K562 (cell line): Measurements from ENCODE around the gene PTPN1. TPM values are rescaled to one million over a fixed set of nuclear protein-coding genes. Genes with fewer than 3 reads are reported as not detected.

Experiments
- RAD21 ChIP-seq, 2 experiments: fragments of 250-450 bp in 1 of 2; fragments of 450-650 bp in 1 of 2; sonication (Bioruptor Pico) in 1 of 2; formaldehyde crosslinking in 1 of 2; IDR thresholded peaks in 1 of 2; conservative IDR thresholded peaks in 1 of 2; 2 replicates each; pipeline versions ENCODE4 v1.4.0 to v1.8.0; 2020 to 2022; ENCODE audit warnings: mild to moderate bottlenecking in 2 of 2, moderate library complexity in 1 of 2
- ZC3H4 ChIP-seq: sonication (generic); formaldehyde crosslinking; IDR thresholded peaks from 2 replicates; pipeline ENCODE4 v1.9.0; 2021; ENCODE audit warnings: missing genetic modification reagents, borderline replicate concordance
- polyA plus RNA-seq, 8 experiments: library from polyadenylated mRNA; depleted of rRNA in 4 of 8; stranded (reverse) in 5 of 8; unstranded in 3 of 8; fragments of >200 nt; fragmentation: Nextera tagmentation in 2 of 8; fragmentation: Illumina TruSeq in 1 of 8; extraction: Ambion mirVana in 2 of 8; extraction: Trizol in 1 of 8; gene quantifications; 2 replicates each; pipeline versions ENCODE4 v1.2.1 to v1.2.3, GENCODE V29; 2011 to 2014; ENCODE audit warnings: inconsistent platforms in 1 of 8, missing spikeins in 1 of 8
- total RNA-seq, 7 experiments: library from RNA; depleted of rRNA in 6 of 7; stranded (reverse); fragments of >200 nt in 6 of 7; fragmentation: Illumina TruSeq in 2 of 7; extraction: Trizol in 2 of 7; gene quantifications; 2 replicates each; pipeline versions ENCODE4 v1.2.1 to v1.2.3, GENCODE V29; 2011 to 2021; ENCODE audit warnings: low replicate concordance in 1 of 7
- TF ChIP-seq, protein P1 (sequence below): fragments of 450-650 bp; IDR thresholded peaks from 2 replicates; pipeline ENCODE4 v1.6.1; 2016; ENCODE audit warnings: mild to moderate bottlenecking, moderate library complexity
- TF ChIP-seq, protein P2 (sequence below): sonication (generic); formaldehyde crosslinking; IDR thresholded peaks from 2 replicates; pipeline ENCODE4 v1.9.0; 2022; ENCODE audit warnings: mild to moderate bottlenecking, missing genetic modification reagents

Gene PTPN1
- total and polyA plus RNA-seq, 9 of the 15 experiments (the other 6 are each of a cell fraction or from before 2014, with no cell fraction given): 11.0 to 85.3 (median 54.0) TPM

DNA sequence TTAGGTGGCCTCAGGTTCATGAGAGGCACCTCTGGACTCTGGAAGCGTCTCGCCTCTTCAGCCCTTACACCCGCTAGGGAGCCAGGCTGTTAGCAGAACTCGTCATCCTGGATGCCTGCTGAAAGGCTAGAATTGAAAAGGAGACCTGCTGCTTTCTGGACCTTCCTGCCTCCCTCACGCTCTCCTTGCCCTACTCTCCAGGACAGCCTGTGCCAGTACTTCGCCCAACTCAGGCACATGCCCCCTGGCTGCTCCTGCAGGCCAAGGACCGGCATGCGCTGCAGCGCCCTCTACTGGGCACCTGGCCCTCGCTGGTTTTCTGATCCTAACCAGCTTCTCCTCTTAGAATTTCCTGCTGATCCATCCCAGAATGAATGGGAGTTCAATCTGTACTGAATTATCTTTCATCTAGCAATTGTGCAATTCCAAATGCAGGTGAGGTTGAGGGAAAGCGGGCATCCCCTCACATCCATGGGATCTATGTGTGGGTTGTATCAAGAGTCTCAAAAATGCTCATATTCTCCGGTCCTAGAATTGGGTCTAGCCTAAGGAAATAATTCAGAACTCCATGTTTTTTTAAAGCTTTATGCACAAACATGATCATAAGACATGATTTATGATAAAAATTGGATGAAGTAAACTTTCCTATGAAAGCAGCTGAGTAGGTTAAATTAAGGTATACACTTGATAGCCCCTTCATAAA lies 78.0 kb downstream of the PTPN1 start (continued):
- TF ChIP-seq, protein P1, sequence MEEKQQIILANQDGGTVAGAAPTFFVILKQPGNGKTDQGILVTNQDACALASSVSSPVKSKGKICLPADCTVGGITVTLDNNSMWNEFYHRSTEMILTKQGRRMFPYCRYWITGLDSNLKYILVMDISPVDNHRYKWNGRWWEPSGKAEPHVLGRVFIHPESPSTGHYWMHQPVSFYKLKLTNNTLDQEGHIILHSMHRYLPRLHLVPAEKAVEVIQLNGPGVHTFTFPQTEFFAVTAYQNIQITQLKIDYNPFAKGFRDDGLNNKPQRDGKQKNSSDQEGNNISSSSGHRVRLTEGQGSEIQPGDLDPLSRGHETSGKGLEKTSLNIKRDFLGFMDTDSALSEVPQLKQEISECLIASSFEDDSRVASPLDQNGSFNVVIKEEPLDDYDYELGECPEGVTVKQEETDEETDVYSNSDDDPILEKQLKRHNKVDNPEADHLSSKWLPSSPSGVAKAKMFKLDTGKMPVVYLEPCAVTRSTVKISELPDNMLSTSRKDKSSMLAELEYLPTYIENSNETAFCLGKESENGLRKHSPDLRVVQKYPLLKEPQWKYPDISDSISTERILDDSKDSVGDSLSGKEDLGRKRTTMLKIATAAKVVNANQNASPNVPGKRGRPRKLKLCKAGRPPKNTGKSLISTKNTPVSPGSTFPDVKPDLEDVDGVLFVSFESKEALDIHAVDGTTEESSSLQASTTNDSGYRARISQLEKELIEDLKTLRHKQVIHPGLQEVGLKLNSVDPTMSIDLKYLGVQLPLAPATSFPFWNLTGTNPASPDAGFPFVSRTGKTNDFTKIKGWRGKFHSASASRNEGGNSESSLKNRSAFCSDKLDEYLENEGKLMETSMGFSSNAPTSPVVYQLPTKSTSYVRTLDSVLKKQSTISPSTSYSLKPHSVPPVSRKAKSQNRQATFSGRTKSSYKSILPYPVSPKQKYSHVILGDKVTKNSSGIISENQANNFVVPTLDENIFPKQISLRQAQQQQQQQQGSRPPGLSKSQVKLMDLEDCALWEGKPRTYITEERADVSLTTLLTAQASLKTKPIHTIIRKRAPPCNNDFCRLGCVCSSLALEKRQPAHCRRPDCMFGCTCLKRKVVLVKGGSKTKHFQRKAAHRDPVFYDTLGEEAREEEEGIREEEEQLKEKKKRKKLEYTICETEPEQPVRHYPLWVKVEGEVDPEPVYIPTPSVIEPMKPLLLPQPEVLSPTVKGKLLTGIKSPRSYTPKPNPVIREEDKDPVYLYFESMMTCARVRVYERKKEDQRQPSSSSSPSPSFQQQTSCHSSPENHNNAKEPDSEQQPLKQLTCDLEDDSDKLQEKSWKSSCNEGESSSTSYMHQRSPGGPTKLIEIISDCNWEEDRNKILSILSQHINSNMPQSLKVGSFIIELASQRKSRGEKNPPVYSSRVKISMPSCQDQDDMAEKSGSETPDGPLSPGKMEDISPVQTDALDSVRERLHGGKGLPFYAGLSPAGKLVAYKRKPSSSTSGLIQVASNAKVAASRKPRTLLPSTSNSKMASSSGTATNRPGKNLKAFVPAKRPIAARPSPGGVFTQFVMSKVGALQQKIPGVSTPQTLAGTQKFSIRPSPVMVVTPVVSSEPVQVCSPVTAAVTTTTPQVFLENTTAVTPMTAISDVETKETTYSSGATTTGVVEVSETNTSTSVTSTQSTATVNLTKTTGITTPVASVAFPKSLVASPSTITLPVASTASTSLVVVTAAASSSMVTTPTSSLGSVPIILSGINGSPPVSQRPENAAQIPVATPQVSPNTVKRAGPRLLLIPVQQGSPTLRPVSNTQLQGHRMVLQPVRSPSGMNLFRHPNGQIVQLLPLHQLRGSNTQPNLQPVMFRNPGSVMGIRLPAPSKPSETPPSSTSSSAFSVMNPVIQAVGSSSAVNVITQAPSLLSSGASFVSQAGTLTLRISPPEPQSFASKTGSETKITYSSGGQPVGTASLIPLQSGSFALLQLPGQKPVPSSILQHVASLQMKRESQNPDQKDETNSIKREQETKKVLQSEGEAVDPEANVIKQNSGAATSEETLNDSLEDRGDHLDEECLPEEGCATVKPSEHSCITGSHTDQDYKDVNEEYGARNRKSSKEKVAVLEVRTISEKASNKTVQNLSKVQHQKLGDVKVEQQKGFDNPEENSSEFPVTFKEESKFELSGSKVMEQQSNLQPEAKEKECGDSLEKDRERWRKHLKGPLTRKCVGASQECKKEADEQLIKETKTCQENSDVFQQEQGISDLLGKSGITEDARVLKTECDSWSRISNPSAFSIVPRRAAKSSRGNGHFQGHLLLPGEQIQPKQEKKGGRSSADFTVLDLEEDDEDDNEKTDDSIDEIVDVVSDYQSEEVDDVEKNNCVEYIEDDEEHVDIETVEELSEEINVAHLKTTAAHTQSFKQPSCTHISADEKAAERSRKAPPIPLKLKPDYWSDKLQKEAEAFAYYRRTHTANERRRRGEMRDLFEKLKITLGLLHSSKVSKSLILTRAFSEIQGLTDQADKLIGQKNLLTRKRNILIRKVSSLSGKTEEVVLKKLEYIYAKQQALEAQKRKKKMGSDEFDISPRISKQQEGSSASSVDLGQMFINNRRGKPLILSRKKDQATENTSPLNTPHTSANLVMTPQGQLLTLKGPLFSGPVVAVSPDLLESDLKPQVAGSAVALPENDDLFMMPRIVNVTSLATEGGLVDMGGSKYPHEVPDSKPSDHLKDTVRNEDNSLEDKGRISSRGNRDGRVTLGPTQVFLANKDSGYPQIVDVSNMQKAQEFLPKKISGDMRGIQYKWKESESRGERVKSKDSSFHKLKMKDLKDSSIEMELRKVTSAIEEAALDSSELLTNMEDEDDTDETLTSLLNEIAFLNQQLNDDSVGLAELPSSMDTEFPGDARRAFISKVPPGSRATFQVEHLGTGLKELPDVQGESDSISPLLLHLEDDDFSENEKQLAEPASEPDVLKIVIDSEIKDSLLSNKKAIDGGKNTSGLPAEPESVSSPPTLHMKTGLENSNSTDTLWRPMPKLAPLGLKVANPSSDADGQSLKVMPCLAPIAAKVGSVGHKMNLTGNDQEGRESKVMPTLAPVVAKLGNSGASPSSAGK: peak; percentile 49; the same call in 1 of the 2 replicates
- TF ChIP-seq, protein P2, sequence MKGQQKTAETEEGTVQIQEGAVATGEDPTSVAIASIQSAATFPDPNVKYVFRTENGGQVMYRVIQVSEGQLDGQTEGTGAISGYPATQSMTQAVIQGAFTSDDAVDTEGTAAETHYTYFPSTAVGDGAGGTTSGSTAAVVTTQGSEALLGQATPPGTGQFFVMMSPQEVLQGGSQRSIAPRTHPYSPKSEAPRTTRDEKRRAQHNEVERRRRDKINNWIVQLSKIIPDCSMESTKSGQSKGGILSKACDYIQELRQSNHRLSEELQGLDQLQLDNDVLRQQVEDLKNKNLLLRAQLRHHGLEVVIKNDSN (CRISPR knock-in tag): peak; percentile 47; the same call in 1 of the 2 replicates
- TF ChIP-seq RAD21 (CRISPR knock-in tag; conservative IDR thresholded peaks at IDR 0.05 in 1 of 2, IDR thresholded peaks at IDR 0.05 in 1 of 2) (peak; percentile 25 to 64), ZC3H4 (CRISPR knock-in tag) (no peak)
